Stimulated activated CD4-positive, alpha-beta T cell treated with anti-CD3 and anti-CD28 coated beads, TNF-alpha, amount 100 ng/mL, for 48 hours (primary cell): ENCODE results near the gene RASL11B.

Experiments used
- DNase-seq, 3 donors: peaks; one replicate each; pipeline ENCODE4 v3.0.0-alpha.2; 2020; ENCODE audit warnings: low read depth in 3 of 3

Gene RASL11B

GRCh38 chr4:52843351-52843750 is 18.8 kb upstream of the RASL11B start:
- DNase-seq = no peak

DNA sequence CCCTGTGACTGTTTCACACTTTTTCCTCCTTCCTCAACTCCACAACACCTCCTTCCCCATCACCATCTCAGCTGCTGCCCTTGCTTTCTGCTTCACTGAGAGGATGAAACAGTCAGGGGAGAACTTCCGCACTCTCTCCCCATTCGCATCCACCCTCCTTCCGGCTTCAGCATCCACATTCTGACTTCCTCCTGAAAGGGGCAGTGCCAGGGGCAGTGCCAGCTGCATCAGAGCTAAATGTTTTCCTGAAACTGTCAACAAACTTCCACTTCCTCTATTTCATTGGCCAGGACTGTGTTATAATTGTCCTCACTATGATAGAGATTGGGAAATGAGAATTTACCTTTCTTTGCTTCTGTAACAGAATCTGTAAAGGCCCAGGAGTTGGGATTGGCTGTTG is 18.2 kb upstream of the RASL11B start:
- no peak for DNase-seq

- DNase-seq = no peak
Measured at GRCh38 chr4:52844596-52844995, 17.5 kb upstream of the RASL11B start.

DNA sequence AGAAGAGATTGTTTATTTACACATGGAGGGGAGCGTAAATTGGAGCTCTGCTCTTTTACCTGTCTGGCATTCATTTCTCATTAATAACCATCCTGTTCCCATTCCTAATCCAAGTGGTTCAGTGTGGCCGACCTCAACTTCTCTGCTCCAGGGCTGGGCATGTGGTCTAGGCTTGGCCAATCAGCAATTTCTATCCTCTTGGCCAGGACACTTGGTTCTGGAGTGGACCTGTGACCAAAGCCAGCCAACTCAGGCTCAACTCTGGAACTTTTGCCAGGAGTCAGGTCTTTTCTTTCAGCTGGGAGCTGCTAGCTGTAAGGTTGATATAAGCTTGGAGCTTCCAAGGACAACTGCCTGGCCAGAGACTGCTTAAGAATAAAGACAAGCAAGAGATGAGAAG is 15.6 kb upstream of the RASL11B start:
- no peak for DNase-seq

DNA sequence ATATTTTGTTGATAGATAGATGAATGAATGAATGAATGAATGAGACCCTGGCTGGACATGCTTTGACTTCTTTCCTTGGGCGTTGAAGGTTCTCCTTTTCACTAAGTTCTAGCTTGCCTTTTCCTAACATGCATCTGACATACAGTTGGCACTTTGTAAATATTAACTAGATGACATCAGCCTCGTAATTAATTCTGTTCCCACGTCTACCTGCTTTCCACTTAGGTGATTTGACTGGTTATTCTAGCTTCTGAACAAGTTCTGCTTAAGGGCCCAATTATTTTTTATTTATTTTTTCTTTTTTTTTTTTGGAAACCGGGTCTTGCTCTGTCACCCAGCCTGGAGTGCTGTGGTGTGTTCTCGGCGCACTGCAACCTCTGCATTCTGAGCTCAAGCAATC is 13.9 kb upstream of the RASL11B start:
- no peak for DNase-seq

DNA sequence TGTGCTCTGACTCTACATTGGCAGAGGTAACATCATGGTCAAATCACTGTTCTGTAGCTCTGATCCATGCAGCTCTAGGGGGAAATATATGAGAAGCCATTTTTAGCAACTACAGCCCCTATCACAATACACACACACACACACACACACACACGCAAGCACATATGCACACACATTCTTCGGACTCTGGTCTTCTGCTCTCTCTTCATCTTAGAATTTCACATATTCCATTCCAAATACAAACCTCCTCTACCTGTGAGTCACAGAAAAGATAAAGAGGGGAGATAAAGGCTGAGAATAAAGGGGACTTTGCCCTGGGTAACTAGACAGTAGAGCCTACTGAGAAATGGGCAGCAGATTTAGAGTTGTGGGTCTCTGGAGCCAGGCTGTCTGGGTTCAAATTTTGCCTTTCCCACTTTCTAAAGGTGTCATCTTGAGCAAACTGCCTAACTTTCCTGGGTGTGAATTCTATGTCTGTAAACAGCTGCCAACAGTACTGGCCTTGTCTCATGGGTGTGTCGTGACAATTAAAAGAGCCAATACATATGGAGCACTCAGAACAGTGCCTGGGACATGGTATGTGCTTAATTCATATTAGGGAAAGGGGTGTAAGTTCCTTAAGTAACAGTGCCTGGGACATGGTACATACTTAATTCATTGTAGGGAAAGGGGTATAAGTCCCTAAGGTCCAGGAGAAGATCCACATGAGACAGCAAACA is 11.6 kb upstream of the RASL11B start:
- DNase-seq = no peak

DNA sequence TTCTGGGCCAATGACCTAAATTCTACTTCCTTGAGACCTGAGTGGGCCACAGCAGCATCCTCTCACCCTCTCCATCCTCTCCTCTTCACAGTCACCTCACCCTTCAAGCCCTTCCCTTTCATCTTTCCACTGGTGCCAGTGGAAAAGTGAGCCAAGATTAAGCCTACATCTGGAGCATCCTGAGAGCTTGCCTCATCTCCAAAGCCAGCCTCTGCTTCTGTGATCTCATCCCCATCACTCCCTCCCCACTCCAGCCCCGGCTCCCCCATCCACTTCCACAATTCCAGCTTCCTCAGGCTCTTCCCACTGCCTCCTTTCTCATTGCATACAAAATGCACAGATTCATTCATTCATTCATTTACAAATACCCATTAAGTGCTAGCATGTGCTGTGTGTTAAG is 10.1 kb upstream of the RASL11B start:
- no peak for DNase-seq

DNA sequence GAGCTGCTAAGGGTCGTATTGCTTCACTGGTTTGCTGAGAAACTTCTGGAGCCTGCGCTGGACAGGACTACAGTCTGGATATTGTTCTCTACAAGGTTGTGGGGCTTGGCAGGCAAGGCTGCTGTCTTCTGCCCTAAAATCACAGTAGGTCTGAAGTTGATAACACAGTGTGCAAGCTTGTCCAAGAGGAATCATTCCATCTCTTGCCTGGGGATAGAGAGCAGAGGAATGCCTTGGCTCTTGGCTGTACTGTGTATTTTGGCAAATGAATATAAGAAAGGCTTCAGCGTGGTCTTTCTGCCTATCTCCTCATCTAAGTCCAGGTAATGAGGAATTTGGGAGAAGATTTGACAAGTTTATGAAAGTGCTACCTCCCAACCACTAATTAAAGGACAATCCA is 9.4 kb upstream of the RASL11B start:
- no peak for DNase-seq

- DNase-seq = no peak
Measured at GRCh38 chr4:52853351-52853750, 8.8 kb upstream of the RASL11B start.

GRCh38 chr4:52856801-52857200 is 5.3 kb upstream of the RASL11B start:
- DNase-seq = no peak

- no peak for DNase-seq
Measured at GRCh38 chr4:52860361-52860760, 1.8 kb upstream of the RASL11B start.

DNA sequence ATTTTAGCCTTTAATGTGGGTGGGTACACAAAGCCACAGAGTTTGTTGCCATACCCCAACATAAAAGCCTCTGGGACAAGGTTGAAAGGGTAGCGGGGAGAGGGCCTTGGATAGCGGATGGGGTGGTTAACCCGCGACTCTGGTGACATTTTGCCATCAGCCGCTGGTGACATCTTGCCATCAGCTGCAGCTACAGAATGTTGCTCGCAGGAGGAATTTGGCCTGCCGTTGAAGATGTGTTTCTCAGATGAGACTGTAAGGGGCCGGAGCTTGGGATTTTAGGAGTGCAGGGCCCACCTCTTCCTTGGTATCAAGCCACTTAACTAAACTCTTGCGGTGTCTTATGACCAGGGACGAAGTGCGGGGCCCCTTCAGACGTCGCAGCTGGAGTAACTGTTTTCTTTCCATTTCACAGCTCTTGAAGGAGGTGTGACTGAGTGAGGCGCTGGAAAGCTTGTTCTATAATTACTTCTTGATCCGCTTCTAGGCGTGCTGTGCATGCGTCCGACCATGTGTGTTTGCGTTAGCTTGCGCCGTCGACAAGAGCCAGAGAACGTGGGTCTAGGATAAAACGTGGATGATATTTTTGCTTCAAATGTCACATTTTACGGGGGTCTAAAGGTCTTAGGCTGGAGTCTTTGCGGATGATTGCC is 820 bp upstream of the RASL11B start:
- DNase-seq = no peak

- no peak for DNase-seq
Measured at GRCh38 chr4:52862639-52863161, 583 bp downstream of the RASL11B start.

DNA sequence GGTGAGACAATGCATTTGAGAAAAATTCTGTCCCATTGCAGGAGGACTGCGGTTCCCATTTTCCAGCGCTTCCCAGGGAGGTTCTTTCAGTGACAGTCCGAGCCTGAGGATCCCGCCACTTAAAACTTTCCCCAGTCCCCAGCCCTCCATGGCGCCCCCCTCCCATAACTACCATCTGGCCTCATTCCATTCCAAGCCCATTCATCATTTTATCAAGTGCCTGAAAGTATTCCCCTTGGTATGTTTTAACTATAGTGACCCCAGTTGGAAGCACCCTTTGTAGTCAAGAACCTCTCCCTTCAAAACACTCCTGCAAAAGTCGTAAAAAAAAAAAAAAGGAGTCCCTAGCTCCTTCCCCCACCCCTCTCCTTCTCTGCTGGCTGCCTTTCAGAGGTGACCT is 1.2 kb downstream of the RASL11B start:
- DNase-seq = no peak

GRCh38 chr4:52864793-52865192 is 2.7 kb downstream of the RASL11B start:
- DNase-seq = no peak

- no peak for DNase-seq
Measured at GRCh38 chr4:52865300-52865699, 3.2 kb downstream of the RASL11B start.

- no peak for DNase-seq
Measured at GRCh38 chr4:52866734-52867133, 4.6 kb downstream of the RASL11B start.

DNA sequence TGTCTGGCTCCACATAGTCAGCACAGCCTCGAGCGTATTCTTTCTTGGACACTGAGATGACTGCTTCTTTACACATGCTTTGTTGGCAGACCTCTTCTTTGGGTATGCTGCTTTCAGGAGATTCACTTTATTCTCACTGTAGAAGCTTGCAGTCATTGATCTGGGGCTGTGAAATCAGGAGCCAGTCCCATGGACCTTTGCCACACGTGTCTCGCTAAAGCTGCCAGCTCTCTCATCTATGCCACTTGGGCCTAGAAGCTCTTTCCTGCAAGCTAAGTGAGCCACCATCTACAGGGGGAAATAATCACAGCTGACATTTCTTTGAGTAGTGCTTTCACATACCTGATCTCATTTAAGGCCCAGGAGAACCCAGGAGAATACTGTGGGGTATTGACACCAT is 5.0 kb downstream of the RASL11B start:
- no peak for DNase-seq

- no peak for DNase-seq
Measured at GRCh38 chr4:52868133-52868532, 6.0 kb downstream of the RASL11B start.

DNA sequence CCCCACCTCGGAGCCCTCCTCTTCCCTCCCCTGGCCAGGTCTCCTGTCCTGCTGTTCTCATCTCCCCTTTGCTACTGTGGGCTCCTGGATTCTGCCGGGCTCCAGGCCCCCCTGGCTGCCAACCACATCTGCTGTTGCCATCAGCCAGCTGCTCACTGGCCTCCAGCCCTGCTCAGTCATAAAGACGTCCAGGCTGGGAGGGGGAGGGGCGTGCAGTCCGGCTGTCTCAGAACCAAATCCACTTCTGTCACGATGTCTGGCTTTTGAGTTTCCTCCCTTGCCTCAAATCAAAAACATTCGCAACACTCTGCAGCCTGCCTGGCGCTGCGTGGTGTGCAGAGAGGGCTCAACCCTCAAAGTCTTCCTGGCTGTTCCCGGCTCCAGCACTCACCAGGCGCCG is 7.1 kb downstream of the RASL11B start:
- no peak for DNase-seq

DNA sequence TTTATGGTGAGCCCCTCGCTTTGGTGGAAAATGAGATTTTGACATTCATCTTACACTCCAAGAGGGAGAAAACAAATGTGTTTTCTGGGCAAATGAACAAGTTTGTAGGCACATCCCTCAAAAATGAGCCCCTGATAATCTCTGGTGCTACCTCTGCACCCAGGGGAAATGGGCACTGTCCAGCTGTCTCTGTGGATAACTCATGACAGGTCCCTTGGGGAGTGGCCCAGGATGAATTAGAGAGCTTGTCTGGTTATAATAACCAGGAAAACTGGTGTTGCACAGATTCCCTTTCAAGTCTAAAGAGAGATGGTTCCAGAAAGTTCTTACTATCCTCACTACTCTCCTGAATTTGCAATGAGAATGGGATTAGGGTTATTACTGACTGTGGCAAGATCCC is 7.5 kb downstream of the RASL11B start:
- no peak for DNase-seq

GRCh38 chr4:52870225-52870624 is 8.1 kb downstream of the RASL11B start:
- no peak for DNase-seq

DNA sequence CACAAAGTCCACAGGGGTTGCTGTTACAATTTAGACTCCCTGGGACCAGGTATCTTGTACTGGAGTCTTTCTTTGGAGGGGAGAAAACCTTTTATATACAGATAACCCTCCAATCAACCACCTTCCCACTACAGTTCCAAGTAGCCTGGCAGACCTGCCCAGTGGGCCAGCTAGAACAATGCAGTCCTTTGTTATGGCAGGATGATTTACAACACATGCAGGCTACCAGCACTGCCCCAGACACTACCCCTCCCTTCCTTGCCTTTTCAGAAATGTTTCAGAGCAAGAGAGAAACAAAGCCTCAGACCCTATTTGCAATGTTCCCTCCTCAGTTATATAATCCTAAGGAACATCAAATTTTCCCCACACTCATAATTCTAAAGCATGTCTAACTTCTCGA is 11.1 kb downstream of the RASL11B start:
- DNase-seq = no peak
